Stimulated activated CD4-positive, alpha-beta T cell treated with anti-CD3 and anti-CD28 coated beads, Interleukin-4, amount 100 ng/mL, for 1 hour (primary cell): Measurements from ENCODE around the gene GJC2.

Experiments
- DNase-seq: peaks from one replicate; pipeline ENCODE4 v3.0.0-alpha.2; 2020

Gene GJC2

GRCh38 chr1:228158151-228159007, 8.6 kb downstream of the GJC2 start:
- no peak for DNase-seq

DNA sequence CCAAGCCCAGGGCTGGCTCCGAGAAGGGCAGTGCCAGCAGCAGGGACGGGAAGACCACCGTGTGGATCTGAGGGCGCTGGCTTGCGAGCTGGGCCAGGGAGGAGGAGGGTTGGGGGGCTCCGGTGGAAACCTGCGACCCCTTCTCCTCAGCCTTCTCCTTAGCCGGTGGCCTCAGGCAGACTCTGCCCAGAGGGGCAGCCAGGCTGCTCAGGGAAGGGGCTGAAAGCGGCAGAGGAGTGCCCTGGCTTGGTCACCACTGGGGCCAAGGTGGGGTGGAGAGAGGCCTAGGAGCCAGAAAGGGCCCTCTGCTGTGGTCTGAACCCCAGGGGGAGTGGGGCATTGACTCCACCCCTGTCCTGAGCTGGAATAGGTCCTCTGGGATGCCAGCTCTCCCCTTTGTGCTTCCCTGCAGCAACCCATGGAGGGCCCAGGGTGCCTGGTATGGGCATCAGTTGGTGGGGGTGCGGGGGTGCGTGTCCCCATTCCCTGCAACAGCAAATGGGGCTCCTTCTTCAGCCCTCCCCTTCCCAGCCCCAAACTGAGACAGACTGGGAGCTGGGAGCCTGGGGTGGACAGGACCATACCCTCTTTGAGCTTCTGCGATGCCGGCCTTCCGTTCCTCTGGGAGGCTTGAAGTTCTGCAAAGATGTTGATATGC, 9.4 kb downstream of the GJC2 start:
- DNase-seq = no peak

- no peak for DNase-seq
Observed at GRCh38 chr1:228160201-228160761, 10.6 kb downstream of the GJC2 start.

DNA sequence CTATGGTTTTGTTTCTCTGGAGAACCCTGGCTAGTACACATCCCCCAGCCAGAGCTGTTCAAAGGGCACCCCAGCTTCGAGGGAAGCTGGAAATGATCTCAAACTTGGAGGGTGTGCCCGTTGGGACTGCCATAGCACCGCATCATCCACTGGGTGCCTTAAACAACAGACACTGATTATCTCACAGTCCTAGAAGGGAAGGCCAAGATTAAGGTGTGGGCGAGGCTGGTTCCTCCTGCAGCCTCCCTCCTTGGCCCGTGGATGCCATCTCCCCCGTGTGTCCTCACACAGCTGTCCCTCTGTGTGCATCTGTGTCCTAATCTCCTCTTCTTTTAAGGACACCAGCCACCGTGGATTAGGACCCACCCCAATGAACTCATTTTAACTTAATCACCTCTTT, 11.6 kb downstream of the GJC2 start:
- DNase-seq = no peak

GRCh38 chr1:228161866-228162265, 12.1 kb downstream of the GJC2 start:
- no peak for DNase-seq

DNA sequence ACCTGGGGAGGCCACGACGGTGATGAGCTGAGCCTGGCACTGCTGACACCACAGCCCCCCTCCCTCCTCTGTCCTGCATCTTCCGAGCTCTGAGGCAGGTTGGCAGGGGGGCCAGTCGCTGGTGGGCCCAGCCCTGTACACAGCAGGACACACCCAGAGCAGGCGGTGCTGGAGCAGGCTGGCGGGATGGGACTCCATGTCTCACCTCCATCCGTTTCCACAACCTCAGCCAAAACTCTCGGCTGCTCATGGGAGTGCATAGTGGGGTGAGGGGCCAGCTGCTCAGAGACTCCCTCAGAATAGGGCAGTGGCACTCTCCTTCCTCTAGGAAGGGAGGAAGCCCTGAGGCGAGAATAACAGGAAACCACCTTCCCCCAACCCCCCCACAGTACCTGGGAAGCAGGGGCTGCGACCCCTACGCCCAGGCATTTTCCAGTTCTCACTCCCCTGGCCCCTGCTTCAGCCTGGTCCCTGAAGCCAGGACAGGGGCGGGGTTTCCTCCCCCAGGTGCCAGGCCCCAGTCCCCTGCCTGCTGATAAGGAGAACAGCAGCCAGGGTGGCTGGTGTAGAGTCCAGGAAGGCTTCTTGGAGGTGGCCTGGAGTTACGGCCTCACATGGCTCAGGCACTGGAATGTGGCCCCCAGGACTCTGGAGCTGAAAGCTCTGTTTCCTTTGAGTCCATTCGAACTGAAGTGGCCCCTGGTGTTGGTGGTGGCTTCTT, 12.7 kb downstream of the GJC2 start:
- no peak for DNase-seq

- DNase-seq = no peak
Observed at GRCh38 chr1:228163007-228163753, 13.4 kb downstream of the GJC2 start.

DNA sequence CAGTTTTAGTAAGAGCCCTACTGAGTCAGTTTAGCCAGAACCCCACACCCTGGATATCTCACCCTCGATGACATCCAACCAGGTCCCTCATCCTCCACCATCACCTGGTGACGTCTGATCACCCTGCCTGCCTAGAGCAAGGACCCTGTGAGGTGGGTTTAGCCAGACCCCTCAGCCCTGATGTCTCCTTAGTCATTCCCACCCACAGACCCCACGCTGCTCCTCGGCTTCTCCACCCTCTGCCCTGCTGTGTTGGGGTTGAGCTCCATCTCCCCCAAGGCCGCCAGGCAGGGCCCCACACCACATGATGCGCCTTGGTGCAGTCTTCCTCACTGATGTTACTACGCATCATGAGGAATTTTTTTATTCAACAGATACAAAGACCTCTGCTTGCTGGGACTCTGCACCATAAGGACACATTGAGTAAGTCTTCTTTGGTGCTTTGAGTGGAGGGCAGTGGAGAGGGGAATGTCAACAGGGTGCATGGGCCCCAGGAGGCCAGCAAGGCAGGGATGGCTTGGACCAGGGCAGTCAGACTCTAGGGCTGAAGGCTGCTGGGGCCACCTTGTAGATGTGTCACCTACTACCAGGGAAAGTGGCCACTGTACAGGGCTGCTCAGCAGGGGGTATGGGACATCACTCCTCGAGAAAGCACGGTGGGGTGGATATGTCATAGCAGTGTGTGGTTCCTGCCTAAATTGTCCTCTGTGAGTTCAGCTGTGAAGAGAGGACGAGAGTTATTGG, 14.2 kb downstream of the GJC2 start:
- no peak for DNase-seq

DNA sequence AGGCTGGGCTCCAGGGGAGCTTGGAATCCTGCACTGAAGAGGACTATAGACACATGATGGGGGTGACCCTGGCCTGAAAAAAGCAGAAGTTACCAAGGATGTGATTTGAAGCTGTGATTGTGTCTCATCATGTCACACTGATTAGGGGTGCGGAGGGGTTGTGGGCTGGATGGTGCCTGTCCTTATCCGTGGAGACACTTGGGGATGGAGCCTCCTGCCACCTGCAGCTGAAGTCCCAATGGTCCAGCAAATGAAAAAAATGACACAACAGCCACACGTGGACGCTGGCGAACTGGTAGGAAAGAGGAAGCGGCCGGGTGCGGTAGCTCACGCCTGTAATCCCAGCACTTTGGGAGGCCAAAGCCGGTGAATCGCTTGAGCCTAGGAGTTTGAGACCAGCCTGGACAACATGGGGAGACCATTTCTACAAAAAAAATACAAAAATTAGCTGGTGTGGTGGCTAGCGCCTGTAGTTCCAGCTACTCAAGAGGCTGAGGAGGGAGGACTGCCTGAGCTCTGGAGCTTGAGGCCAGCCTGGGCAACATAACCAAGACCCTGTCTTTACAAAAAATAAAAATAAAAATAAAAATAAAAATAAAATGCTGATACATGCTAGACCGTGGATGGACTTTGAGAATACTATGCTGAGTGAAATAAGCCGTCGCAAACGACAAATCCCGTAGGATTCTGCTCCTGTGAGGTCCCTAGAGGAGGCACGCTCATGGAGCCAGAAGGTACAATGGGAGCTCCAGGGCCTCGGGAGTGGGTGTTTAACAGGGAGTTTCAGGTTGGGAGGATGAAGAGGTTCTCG, 15.0 kb downstream of the GJC2 start:
- no peak for DNase-seq

DNA sequence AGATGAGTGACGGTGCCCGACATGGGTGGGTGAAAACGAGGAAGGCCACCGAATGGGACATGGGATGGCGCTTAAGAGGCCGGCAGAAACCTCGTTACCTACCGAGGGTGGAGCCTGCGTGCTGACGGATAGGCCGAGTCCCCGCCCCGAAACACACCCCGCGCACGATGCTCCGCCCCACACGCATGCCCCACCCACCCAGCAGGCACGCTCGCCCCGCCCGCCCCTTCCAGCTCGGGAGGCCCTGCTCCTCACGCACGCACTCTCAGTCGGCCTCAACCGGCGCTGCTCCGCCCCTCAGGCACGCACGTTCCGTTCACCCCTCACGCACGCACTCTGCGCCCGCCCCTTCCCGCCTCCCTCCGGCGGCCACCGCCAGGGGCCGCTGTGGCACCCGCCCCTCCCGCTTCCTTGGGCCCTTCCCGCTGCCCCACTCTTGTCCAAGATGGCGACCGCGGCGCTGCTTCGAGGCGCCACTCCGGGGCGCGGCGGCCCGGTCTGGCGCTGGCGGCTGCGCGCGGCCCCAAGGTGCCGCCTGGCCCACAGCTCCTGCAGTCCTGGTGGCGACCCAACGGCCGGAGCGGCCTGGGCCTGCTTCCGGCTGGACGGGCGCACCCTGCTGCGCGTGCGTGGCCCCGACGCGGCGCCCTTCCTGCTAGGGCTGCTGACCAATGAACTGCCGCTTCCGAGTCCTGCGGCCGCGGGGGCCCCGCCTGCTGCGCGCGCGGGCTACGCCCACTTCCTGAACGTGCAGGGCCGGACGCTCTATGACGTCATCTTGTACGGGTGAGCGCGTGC, 15.8 kb downstream of the GJC2 start, which contains the start of gene IBA57:
Gene IBA57, plus strand, starts transcription at position 433 of the 798 bp plus-strand sequence. Its CDS starts 13 bp downstream, at position 446.
- peak; percentile 100 for DNase-seq

DNA sequence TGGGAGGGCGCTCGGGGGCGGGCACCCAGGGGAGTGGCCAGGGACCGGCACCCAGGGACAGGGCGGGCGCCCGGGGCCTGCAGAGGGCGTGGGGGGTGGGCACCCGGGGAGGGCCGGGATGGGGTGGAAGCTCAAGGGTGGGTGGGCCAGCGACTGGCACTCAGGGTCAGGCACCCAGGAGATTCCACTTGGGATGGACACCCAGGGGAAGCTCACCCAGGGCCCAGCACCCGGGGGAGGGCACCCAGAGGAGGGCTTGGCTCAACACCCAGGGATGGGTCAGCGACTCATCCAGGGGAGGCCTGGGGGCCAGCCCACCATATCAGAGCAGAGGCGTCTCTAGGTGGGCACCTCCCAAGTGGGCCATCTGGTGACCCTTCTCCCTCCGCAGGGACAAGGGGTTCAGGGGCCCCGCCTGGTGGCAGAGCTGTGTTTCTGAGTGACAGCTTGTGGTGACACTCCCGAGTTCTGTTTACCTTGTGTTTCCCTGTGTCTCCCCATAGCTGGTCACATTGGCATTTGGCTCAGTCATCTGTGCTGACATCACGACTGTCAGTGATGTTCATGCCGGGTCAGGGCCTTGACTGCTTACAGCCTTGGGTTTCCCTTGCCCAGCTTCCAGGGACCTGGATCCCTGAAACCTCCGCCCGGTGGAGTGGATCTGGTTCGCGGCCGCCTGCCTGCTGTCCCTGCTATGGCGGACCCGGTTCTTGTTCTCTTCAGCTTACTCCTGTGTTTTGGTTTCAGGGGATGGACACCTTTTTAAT, 16.6 kb downstream of the GJC2 start:
- peak; percentile 51 for DNase-seq

DNA sequence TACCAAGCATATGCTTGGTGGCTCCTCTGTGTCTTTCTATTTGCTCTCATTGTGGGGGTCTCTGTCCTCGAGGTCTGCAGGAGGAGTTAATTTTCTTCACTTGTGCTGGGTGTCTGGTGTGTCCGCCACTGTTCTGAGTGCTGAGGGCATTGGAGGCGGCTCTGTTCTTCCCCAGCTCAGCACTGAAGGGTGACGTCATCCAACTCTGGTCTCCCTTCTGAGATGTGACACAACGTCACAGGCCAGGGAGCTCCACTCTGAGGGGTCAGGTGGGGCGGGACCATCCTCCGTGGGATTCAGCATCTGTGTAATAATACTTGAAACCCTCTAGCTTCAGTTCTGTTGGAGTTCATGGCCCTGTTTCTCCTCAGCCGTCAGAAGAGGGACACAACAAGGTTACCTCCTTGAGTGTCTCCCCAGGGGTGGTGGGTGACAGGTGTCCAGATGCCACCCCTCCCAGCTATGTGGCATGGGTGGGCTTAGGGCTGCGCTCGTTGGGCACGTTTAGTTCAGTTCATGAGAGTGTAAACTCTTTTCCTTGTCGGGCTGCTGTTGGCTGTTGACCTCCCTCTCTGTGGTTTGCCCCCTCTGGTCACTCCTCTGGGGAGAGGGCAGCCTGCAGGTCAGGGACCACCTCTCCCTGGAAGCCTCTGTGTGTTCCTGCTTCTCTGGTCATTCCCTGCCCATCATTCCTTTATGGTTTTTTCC, 19.0 kb downstream of the GJC2 start:
- DNase-seq = no peak

DNA sequence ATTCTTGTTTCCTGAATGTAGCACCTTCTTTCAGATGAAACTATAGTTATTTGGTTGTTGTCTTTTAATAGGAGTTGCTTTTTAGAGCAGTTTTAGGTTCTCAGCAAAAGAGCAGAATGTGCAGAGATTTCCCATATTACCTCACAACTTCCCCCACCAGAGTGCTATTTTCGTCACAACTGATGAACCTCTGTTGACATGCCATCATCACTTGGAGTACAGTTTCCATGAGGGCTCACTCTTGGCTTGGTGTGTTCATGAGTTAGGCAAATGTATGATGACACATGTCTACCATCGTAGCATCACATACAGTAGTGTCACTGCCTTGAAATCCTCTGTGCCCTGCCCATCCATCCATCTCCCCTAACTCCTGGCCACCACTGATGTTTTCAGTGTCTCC, 19.6 kb downstream of the GJC2 start:
- no peak for DNase-seq

DNA sequence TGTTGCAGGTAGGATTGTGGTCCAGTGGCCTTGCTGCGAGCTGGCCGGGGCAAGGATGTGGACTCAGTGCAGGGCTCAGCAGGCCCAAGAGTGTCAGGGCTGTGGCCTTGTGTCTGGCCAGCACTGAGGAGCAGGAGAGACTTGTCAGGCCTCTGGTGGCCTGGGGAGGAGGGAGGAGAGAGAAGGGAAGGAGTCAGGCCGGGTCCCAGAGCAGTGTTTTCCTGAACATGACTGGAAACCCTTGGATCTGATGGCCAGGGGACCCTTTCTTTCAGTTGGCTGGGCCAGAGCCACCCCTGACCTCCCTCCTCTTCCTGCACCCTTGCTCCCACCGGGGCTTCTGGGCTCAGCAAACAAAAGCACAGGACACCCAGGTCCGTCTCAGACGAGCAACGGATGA, 20.9 kb downstream of the GJC2 start:
- no peak for DNase-seq

- no peak for DNase-seq
Observed at GRCh38 chr1:228171221-228171891, 21.6 kb downstream of the GJC2 start.

GRCh38 chr1:228172591-228173527, 23.1 kb downstream of the GJC2 start:
- no peak for DNase-seq
